GM12874 (cell line): ENCODE data around the gene RGL2.
A peak's percentile ranks its signal among the peaks of the same experiment; 100 is the strongest.

Experiments used
- CTCF ChIP-seq: IDR thresholded peaks from 2 replicates; pipeline ENCODE4 v1.5.1; 2011; ENCODE audit warnings: low read depth, mild to moderate bottlenecking, control low read depth, low read length, moderate library complexity; ENCODE audit not compliant: insufficient read depth

The RGL2 gene

GRCh38 chr6:33298773-33299236, at the start of gene RGL2:
RGL2 (minus strand) TSS chr6:33298942; CDS start chr6:33298610, 332 bp downstream.
- TF ChIP-seq CTCF = no peak

GRCh38 chr6:33347816-33348215, 49.1 kb upstream of the RGL2 start:
- no peak for TF ChIP-seq CTCF

GRCh38 chr6:33344701-33345697, 46.3 kb upstream of the RGL2 start:
- TF ChIP-seq CTCF = peak; percentile 63

- no peak for TF ChIP-seq CTCF
These were observed 45.3 kb upstream of the RGL2 start for GRCh38 chr6:33343953-33344611.

- no peak for TF ChIP-seq CTCF
These were observed 40.5 kb upstream of the RGL2 start for GRCh38 chr6:33339193-33339592.

GRCh38 chr6:33336495-33336894, 37.8 kb upstream of the RGL2 start:
- TF ChIP-seq CTCF = no peak

GRCh38 chr6:33335916-33336315, 37.2 kb upstream of the RGL2 start:
- no peak for TF ChIP-seq CTCF
